Measurements from ENCODE around the gene VASH1.
A peak's percentile ranks its signal among the peaks of the same experiment; 100 is the strongest.

VASH1 gene

DNA sequence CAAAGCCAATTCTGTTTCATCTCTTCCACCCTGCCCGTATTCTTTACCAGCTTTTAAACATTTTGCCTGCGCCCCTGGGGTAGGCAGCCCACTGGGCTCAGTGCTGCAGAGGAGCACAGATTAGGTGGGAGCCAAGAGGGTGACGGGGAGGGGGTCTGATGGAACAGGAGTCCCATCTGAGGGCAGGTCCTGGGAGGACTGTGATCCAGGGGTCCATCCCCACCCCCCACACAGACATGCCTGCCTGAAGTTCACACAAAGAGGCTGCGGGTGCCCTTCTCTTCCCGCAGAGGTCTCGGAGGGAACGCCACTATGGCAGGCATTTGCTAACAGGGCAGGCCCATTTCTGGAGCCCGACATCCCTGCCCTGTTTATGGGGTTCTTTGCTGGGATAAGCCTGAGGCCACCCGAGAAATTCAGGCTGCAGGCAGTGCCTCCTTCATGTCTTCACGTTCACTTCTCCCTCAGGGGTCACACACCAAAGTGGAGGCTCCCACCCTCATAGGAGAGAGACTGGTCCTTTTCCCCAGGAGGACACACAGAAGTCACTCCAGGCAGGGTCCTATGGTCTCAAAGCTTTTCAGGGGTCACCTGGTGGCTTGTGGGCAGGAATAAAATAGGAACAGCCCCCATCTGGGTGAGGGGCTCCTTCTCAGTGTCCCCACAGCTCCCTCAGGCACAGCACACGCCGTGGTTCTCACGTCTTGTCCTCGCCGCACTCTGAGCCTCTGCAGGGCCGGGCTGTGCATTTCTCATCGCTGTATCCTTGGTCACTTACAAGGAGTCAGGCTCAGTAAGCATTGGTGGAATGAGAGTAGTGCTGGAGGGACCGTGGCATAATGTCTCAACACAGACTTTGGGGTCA lies 12.9 kb downstream of the VASH1 start (continued):
- TF ChIP-seq, protein P1, sequence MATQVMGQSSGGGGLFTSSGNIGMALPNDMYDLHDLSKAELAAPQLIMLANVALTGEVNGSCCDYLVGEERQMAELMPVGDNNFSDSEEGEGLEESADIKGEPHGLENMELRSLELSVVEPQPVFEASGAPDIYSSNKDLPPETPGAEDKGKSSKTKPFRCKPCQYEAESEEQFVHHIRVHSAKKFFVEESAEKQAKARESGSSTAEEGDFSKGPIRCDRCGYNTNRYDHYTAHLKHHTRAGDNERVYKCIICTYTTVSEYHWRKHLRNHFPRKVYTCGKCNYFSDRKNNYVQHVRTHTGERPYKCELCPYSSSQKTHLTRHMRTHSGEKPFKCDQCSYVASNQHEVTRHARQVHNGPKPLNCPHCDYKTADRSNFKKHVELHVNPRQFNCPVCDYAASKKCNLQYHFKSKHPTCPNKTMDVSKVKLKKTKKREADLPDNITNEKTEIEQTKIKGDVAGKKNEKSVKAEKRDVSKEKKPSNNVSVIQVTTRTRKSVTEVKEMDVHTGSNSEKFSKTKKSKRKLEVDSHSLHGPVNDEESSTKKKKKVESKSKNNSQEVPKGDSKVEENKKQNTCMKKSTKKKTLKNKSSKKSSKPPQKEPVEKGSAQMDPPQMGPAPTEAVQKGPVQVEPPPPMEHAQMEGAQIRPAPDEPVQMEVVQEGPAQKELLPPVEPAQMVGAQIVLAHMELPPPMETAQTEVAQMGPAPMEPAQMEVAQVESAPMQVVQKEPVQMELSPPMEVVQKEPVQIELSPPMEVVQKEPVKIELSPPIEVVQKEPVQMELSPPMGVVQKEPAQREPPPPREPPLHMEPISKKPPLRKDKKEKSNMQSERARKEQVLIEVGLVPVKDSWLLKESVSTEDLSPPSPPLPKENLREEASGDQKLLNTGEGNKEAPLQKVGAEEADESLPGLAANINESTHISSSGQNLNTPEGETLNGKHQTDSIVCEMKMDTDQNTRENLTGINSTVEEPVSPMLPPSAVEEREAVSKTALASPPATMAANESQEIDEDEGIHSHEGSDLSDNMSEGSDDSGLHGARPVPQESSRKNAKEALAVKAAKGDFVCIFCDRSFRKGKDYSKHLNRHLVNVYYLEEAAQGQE (tag by site-specific recombination; IDR thresholded peaks at IDR 0.05), result no peak
- no peak for TF ChIP-seq ZNF600 (tag by site-specific recombination; IDR thresholded peaks at IDR 0.05)
- no peak for TF ChIP-seq HOXD13 (CRISPR knock-in tag; IDR thresholded peaks at IDR 0.05; ENCODE audit: borderline replicate concordance)
- no peak for TF ChIP-seq YY1 (tag by site-specific recombination; IDR thresholded peaks at IDR 0.05)
- TF ChIP-seq ZNF707 (tag by site-specific recombination; IDR thresholded peaks at IDR 0.05), result no peak
- TF ChIP-seq, protein P2, sequence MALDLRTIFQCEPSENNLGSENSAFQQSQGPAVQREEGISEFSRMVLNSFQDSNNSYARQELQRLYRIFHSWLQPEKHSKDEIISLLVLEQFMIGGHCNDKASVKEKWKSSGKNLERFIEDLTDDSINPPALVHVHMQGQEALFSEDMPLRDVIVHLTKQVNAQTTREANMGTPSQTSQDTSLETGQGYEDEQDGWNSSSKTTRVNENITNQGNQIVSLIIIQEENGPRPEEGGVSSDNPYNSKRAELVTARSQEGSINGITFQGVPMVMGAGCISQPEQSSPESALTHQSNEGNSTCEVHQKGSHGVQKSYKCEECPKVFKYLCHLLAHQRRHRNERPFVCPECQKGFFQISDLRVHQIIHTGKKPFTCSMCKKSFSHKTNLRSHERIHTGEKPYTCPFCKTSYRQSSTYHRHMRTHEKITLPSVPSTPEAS (tag by site-specific recombination; IDR thresholded peaks at IDR 0.05), result no peak
- TF ChIP-seq MEIS1 (CRISPR knock-in tag; IDR thresholded peaks at IDR 0.05; ENCODE audit: borderline replicate concordance), result no peak
- TF ChIP-seq ZNF521 (tag by site-specific recombination; IDR thresholded peaks at IDR 0.05), result no peak
- TF ChIP-seq, protein P3, sequence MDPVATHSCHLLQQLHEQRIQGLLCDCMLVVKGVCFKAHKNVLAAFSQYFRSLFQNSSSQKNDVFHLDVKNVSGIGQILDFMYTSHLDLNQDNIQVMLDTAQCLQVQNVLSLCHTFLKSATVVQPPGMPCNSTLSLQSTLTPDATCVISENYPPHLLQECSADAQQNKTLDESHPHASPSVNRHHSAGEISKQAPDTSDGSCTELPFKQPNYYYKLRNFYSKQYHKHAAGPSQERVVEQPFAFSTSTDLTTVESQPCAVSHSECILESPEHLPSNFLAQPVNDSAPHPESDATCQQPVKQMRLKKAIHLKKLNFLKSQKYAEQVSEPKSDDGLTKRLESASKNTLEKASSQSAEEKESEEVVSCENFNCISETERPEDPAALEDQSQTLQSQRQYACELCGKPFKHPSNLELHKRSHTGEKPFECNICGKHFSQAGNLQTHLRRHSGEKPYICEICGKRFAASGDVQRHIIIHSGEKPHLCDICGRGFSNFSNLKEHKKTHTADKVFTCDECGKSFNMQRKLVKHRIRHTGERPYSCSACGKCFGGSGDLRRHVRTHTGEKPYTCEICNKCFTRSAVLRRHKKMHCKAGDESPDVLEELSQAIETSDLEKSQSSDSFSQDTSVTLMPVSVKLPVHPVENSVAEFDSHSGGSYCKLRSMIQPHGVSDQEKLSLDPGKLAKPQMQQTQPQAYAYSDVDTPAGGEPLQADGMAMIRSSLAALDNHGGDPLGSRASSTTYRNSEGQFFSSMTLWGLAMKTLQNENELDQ (tag by site-specific recombination; IDR thresholded peaks at IDR 0.05; ENCODE audit: low read depth), result no peak
- TF ChIP-seq ZNF777 (tag by site-specific recombination; IDR thresholded peaks at IDR 0.05; ENCODE audit: borderline replicate concordance), result no peak

DNA sequence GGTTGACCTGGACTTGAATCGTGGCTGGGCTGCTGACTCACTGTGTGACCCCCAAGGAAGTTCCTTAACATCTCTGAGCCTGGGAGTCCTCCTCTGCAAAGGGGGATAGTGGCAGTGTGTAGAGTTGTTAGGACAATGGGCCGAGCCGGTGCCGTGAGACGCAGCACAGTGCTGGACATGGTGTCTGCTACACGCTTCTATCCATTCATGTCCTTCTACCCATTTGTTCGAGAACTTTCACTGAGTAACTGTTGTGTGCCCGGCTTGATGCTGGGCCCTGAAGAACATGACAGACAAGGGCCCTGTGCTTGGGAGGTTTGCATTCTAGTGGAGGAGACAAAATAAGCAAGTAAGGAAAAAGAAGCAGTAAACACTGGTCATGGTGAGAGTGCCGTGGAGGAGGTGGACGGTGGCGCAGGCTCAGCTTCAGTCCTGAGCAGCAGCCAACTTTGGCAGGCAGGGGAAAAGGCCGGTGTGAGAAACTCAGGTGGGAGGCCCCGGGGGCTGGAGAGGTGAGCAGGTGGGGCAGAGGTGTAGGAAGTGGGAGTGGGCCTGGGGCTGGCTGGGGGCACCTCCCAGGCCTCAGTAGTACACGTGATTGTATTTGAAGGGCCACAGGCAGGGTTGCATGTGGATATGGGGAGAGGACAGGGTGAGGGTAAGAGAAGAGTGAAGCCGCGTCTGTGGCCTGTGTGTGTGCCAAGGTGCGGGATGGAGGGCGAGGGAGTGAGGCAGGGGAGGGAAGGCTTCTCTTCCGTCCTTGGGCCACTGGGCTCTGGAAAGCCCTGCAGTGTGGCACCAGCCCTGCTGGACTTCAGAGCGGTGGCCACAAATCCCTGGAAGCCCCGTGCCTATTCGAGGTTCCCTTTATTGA lies 13.8 kb downstream of the VASH1 start:
- H3K27ac ChIP-seq (ENCODE audit: extremely low read depth, low read depth, low read length), result no peak overlapping the region
- 0 out of 2 replicates have a peak, but pooled peaks cover 2% of the 10 kb centered on the region for H3K4me1 ChIP-seq (ENCODE audit: control insufficient read depth, insufficient read depth, low read length)
- CTCF ChIA-PET, result interaction anchor here (0.6 to 3.6 kb wide), 3 partner anchors 15 to 64 kb away, joined by 3 to 14 read pairs (median 3); no protein-coding TSS in a partner anchor
- TF ChIP-seq ZFHX2 (tag by site-specific recombination; conservative IDR thresholded peaks at IDR 0.05) (peak; percentile 82), ZNF514 (tag by site-specific recombination; IDR thresholded peaks at IDR 0.05) (no peak), EGR2 (tag by site-specific recombination; IDR thresholded peaks at IDR 0.05; ENCODE audit: low read depth) (peak; percentile 79)
- TF ChIP-seq, protein P4, sequence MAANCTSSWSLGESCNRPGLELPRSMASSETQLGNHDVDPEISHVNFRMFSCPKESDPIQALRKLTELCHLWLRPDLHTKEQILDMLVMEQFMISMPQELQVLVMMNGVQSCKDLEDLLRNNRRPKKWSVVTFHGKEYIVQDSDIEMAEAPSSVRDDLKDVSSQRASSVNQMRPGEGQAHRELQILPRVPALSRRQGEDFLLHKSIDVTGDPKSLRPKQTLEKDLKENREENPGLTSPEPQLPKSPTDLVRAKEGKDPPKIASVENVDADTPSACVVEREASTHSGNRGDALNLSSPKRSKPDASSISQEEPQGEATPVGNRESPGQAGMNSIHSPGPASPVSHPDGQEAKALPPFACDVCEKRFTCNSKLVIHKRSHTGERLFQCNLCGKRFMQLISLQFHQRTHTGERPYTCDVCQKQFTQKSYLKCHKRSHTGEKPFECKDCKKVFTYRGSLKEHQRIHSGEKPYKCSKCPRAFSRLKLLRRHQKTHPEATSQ (tag by site-specific recombination; IDR thresholded peaks at IDR 0.05), result no peak
- H3K4me3 ChIP-seq (ENCODE audit: low read depth, low read length), result no peak overlapping the region
- POLR2A ChIA-PET, result no interaction called here
- H3K9me3 ChIP-seq (ENCODE audit: control insufficient read depth, insufficient read depth, low read depth, low read length), result no peaks in the 10 kb centered on the region
- H3K36me3 ChIP-seq (ENCODE audit: control insufficient read depth in 2 of 2, insufficient read depth in 1 of 2, low read length in 2 of 2), result peaks cover 0 to 16% of the 10 kb centered on the region in 2 experiments; a peak in 1 of 3 replicates
